NB4 (cell line): ENCODE data around the gene C2orf49.

Source experiments
- DNase-seq: peaks from one replicate; pipeline ENCODE4 v3.0.0; 2010; ENCODE audit warnings: low read depth
- H3K4me3 ChIP-seq: one replicate; pipeline ENCODE4 v1.5.1; 2011; ENCODE audit warnings: mild to moderate bottlenecking, low read depth, low read length, moderate library complexity
- CTCF ChIP-seq: IDR thresholded peaks from one replicate; pipeline ENCODE4 v1.5.1; 2012; ENCODE audit warnings: low read depth, low read length
- MAX ChIP-seq: IDR thresholded peaks from 2 replicates; pipeline ENCODE4 v1.6.1; 2011; ENCODE audit warnings: low read depth, low read length
- MYC ChIP-seq: IDR thresholded peaks from 2 replicates; pipeline ENCODE4 v1.6.1; 2011; ENCODE audit warnings: low read depth, low read length
- POLR2A ChIP-seq: IDR thresholded peaks from 2 replicates; pipeline ENCODE4 v1.6.1; 2011; ENCODE audit warnings: mild to moderate bottlenecking; ENCODE audit not compliant: insufficient read length; ENCODE audit errors: extremely low read depth

C2orf49 gene

GRCh38 chr2:105368759-105369408 is 31.5 kb downstream of the C2orf49 start:
- TF ChIP-seq MYC, result no peak
- TF ChIP-seq CTCF, result no peak
- no peak for TF ChIP-seq POLR2A
- TF ChIP-seq MAX, result no peak
- no peak for DNase-seq
- H3K4me3 ChIP-seq, result no peak overlapping the region

GRCh38 chr2:105369777-105370690 is 32.7 kb downstream of the C2orf49 start:
- no peak overlapping the region for H3K4me3 ChIP-seq
- TF ChIP-seq POLR2A (no peak), CTCF (peak; percentile 95), MAX (peak; percentile 82), MYC (peak; percentile 58)
- peak; percentile 91 for DNase-seq

GRCh38 chr2:105371156-105371555 is 33.8 kb downstream of the C2orf49 start:
- no peak overlapping the region for H3K4me3 ChIP-seq
- no peak for DNase-seq
- TF ChIP-seq POLR2A, result no peak
- TF ChIP-seq CTCF, result no peak
- no peak for TF ChIP-seq MAX
- no peak for TF ChIP-seq MYC

GRCh38 chr2:105371810-105372209 is 34.5 kb downstream of the C2orf49 start:
- no peak overlapping the region for H3K4me3 ChIP-seq
- TF ChIP-seq CTCF, result no peak
- no peak for DNase-seq

- TF ChIP-seq MAX, result no peak
- TF ChIP-seq CTCF, result no peak
- no peak for TF ChIP-seq POLR2A
- TF ChIP-seq MYC, result no peak
- H3K4me3 ChIP-seq, result no peak overlapping the region
- DNase-seq, result no peak
Measured at GRCh38 chr2:105373344-105373781, 36.0 kb downstream of the C2orf49 start.
